BLaER1 (cell line): ENCODE data around the gene KRT34.
"Not testable (repeated sequence)": the region's sequence is repeated elsewhere in the genome, so short reads cannot be mapped to it uniquely, and the experiment has no call there.

ENCODE experiments used
- H3K27ac ChIP-seq: shearing (Covaris generic); formaldehyde crosslinking; 2 replicates; pipeline ENCODE4 v1.8.1; 2022
- H3K27me3 ChIP-seq: shearing (Covaris generic); formaldehyde crosslinking; 2 replicates; pipeline ENCODE4 v1.8.1; 2022
- H3K36me3 ChIP-seq: shearing (Covaris generic); formaldehyde crosslinking; 2 replicates; pipeline ENCODE4 v1.8.1; 2022
- H3K4me1 ChIP-seq: shearing (Covaris generic); formaldehyde crosslinking; 2 replicates; pipeline ENCODE4 v1.8.1; 2022
- H3K4me2 ChIP-seq: shearing (Covaris generic); formaldehyde crosslinking; 2 replicates; pipeline ENCODE4 v1.8.1; 2022
- H3K4me3 ChIP-seq: shearing (Covaris generic); formaldehyde crosslinking; 2 replicates; pipeline ENCODE4 v1.8.1; 2022
- H3K9ac ChIP-seq: shearing (Covaris generic); formaldehyde crosslinking; 2 replicates; pipeline ENCODE4 v1.8.1; 2022
- H3K9me3 ChIP-seq: shearing (Covaris generic); formaldehyde crosslinking; 2 replicates; pipeline ENCODE4 v1.8.1; 2022
- H4K20me1 ChIP-seq: shearing (Covaris generic); formaldehyde crosslinking; 2 replicates; pipeline ENCODE4 v1.8.1; 2022
- Cebpa-rat ChIP-seq: shearing (Covaris generic); IDR thresholded peaks from 2 replicates; pipeline ENCODE4 v1.8.1; 2022

The KRT34 gene

DNA sequence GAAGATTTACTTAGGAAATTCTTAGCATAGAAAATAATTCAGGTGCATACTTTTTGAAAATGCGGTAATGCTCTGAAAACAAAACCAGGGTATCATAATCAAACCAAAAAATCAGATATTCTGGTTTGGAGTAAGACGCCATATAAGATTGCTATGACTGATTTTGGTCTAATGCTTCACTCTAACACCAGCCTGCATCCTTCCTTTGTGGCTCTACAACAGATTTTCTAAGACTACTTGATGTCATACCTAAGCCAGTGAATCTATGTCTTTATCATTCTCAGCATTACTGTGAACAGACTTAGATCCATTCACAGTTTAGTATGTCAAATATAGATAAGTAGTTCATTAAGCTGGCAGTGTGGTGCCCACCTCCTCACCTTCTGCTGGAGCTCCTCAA lies 13.1 kb downstream of the KRT34 start:
- Histone ChIP-seq H4K20me1 (no peaks in the 10 kb centered on the region), H3K27ac (no peak overlapping the region), H3K4me3 (no peak overlapping the region), H3K4me1 (no peaks in the 10 kb centered on the region), H3K36me3 (no peaks in the 10 kb centered on the region), H3K27me3 (no peaks in the 10 kb centered on the region), H3K4me2 (no peak overlapping the region), H3K9ac (no peak overlapping the region), H3K9me3 (no peaks in the 10 kb centered on the region)
- TF ChIP-seq Cebpa-rat, result no peak

- Histone ChIP-seq H3K27ac (no peak overlapping the region), H3K4me1 (no peaks in the 10 kb centered on the region), H4K20me1 (no peaks in the 10 kb centered on the region), H3K36me3 (no peaks in the 10 kb centered on the region), H3K4me3 (no peak overlapping the region), H3K4me2 (no peak overlapping the region), H3K9ac (no peak overlapping the region), H3K9me3 (no peaks in the 10 kb centered on the region), H3K27me3 (no peaks in the 10 kb centered on the region)
- no peak for TF ChIP-seq Cebpa-rat
Measured at GRCh38 chr17:41367426-41368075, 14.6 kb downstream of the KRT34 start.

DNA sequence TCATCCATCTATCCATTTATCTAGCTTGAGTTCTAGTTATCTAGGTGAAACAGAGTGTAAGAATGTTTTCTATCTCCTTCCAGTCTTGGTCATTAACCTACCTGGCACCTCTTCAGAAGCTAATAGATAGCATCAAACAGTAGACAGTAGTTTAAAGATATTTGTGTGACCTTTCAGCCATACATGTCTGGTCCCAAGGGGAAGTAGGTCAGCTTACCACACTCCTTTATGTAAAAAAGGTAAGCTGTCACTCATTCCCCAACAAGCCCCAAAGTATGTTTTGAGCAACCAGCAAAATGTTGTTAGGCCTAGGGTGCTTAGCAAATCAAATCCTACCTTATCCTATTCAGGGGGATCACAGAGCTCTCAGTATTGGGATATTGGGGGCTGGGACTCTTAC lies 16.0 kb downstream of the KRT34 start:
- H3K9me3 ChIP-seq, result no peaks in the 10 kb centered on the region
- H4K20me1 ChIP-seq, result no peaks in the 10 kb centered on the region
- TF ChIP-seq Cebpa-rat, result no peak
- H3K27ac ChIP-seq, result no peak overlapping the region
- H3K9ac ChIP-seq, result no peak overlapping the region
- H3K27me3 ChIP-seq, result no peaks in the 10 kb centered on the region
- H3K4me2 ChIP-seq, result no peak overlapping the region
- H3K4me1 ChIP-seq, result no peaks in the 10 kb centered on the region
- no peak overlapping the region for H3K4me3 ChIP-seq
- no peaks in the 10 kb centered on the region for H3K36me3 ChIP-seq

GRCh38 chr17:41363881-41364280 lies 18.2 kb downstream of the KRT34 start:
- 0 out of 2 replicates have a peak, but pooled peaks cover 5% of the 10 kb centered on the region for H3K9me3 ChIP-seq
- no peaks in the 10 kb centered on the region for H4K20me1 ChIP-seq
- H3K36me3 ChIP-seq, result no peaks in the 10 kb centered on the region
- no peak overlapping the region for H3K27ac ChIP-seq
- H3K9ac ChIP-seq, result no peak overlapping the region
- H3K4me1 ChIP-seq, result no peaks in the 10 kb centered on the region
- TF ChIP-seq Cebpa-rat, result no peak
- no peak overlapping the region for H3K4me2 ChIP-seq
- no peaks in the 10 kb centered on the region for H3K27me3 ChIP-seq
- H3K4me3 ChIP-seq, result no peak overlapping the region

- TF ChIP-seq Cebpa-rat, result no peak
- H3K27ac ChIP-seq, result no peak overlapping the region
- no peak overlapping the region for H3K4me2 ChIP-seq
- H3K9me3 ChIP-seq, result 0 out of 2 replicates have a peak, but pooled peaks cover 5% of the 10 kb centered on the region
- no peaks in the 10 kb centered on the region for H4K20me1 ChIP-seq
- no peak overlapping the region for H3K4me3 ChIP-seq
- H3K27me3 ChIP-seq, result no peaks in the 10 kb centered on the region
- H3K9ac ChIP-seq, result no peak overlapping the region
- no peaks in the 10 kb centered on the region for H3K36me3 ChIP-seq
- no peaks in the 10 kb centered on the region for H3K4me1 ChIP-seq
Measured at GRCh38 chr17:41360296-41360995, 21.7 kb downstream of the KRT34 start.

DNA sequence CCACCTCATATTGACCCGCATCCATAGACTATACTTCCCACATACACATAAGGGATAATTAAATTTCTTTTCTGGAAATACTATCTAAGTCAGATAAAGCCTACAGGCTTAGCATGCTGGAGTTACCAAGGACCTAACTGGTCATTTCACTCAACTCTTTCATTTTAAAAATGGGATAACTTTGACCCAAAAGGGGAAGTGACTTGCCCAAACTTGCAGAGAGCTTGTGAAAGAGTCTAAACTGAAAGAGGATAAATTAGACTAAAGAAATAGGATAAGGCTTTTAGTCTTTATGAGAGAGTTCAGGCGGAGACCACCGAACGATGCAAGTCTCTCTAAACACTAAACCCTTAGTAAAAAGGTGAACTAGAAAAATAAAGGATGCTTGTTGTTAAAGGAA lies 27.6 kb downstream of the KRT34 start:
- no peak for TF ChIP-seq Cebpa-rat
- no peaks in the 10 kb centered on the region for H3K4me1 ChIP-seq
- no peak overlapping the region for H3K9ac ChIP-seq
- H4K20me1 ChIP-seq, result no peaks in the 10 kb centered on the region
- no peaks in the 10 kb centered on the region for H3K9me3 ChIP-seq
- H3K4me2 ChIP-seq, result no peak overlapping the region
- no peak overlapping the region for H3K27ac ChIP-seq
- no peaks in the 10 kb centered on the region for H3K27me3 ChIP-seq
- no peaks in the 10 kb centered on the region for H3K36me3 ChIP-seq
- H3K4me3 ChIP-seq, result no peak overlapping the region

- H3K9ac ChIP-seq, result no peak overlapping the region
Measured at GRCh38 chr17:41352597-41353366, 29.3 kb downstream of the KRT34 start.

DNA sequence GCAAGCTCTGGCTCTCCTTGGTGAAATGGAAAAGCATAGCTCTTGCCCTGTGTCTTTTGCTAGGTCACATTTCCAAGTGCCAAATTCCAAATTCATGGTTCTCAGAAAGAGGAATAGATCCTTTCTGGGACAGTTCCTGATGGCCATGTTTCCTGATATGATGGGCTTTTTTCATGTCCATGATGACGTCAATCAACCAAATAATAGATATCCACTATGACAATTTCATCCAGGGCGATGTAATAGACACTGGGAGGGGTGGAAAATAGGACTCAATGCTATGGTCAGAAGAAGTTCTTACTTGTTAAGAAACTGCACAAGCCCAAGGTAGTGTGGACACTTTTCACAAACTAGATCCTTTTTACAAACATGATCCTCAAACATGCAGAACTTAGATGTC lies 30.9 kb downstream of the KRT34 start:
- H3K4me1 ChIP-seq, result no peaks in the 10 kb centered on the region
- H3K9me3 ChIP-seq, result no peaks in the 10 kb centered on the region
- no peak overlapping the region for H3K4me3 ChIP-seq
- H3K27ac ChIP-seq, result no peak overlapping the region
- H3K9ac ChIP-seq, result no peak overlapping the region
- no peak overlapping the region for H3K4me2 ChIP-seq
- H3K36me3 ChIP-seq, result no peaks in the 10 kb centered on the region
- no peaks in the 10 kb centered on the region for H3K27me3 ChIP-seq
- TF ChIP-seq Cebpa-rat, result no peak
- no peaks in the 10 kb centered on the region for H4K20me1 ChIP-seq

More at GRCh38 chr17:41352597-41353366, 29.3 kb downstream of the KRT34 start:
- H3K4me3 ChIP-seq, result no peak overlapping the region
- no peaks in the 10 kb centered on the region for H3K4me1 ChIP-seq
- no peak for TF ChIP-seq Cebpa-rat
- no peak overlapping the region for H3K4me2 ChIP-seq
- H3K27ac ChIP-seq, result no peak overlapping the region
- H4K20me1 ChIP-seq, result no peaks in the 10 kb centered on the region
- H3K36me3 ChIP-seq, result no peaks in the 10 kb centered on the region
- no peaks in the 10 kb centered on the region for H3K9me3 ChIP-seq
- no peaks in the 10 kb centered on the region for H3K27me3 ChIP-seq

DNA sequence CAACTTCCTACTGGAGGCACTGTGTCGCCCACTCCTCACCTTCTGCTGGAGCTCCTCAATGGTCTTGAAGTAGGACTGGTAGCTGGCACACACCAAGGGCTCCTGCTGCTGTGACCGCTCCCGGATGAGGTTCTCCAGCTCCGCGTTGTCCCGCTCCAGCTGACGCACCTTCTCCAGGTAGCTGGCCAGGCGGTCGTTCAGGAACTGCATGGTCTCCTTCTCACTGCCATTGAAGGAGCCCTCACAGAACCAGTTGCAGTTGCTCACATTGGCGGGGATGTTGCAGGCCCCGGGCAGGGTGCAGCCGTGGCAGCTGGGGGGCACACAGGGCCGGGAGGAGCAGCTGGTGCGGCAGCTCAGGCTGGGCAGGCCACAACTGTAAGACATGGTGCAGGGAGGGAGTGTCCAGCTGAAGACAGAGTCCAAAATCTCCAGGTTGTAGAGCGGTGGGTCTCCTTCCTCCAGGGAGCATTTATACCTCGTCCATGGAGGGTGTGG lies 31.7 kb downstream of the KRT34 start, which contains the start of gene KRT33A:
KRT33A (minus strand) TSS at position 448 of the 498 bp plus-strand sequence; CDS start at position 387, 61 bp downstream.
- not testable (repeated sequence) for H3K4me1 ChIP-seq, H4K20me1 ChIP-seq, H3K27me3 ChIP-seq, H3K9ac ChIP-seq, H3K9me3 ChIP-seq, H3K36me3 ChIP-seq, H3K27ac ChIP-seq, H3K4me2 ChIP-seq, H3K4me3 ChIP-seq
